ENCODE data around the gene RIPOR2.

DNA sequence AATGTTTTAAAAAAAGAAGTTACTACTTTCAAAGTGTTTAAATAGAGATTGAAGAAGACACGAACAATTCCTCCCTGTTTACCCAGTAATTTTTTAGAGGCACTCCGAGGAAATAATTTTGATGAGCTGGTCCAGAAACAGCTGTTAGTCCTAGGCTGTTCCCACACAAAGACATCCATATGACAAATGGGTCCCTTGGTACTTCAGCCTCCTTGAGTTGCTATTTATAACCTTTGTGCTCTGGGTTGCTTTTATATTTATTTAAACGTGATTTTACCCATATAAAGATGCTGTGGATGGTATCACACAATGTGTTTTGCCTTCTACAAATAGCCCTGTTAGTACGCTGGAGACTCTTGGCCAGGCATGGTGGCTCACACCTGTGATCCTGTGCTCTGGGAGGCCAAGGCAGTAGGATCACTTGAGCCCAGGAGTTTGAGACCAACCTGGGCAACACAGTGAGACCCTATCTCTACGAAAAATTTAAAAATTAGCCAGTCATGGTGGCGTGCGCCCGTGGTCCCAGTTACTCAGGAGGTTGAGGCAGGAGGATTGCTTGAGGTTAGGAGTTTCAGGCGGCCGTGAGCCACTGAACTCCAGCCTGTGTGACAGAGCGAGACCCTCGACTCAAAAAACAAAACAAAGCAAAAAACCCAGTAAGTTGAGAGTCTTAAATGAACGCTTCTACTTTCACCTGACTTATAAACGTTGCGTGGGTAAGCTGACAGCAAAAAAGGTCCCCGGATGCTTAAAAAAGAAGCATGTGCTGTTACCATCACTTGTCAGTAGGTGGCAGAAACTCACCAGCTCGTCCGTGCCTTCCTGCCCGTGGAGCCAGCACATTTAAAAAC, 80.1 kb downstream of the RIPOR2 start:
- no peak for TF ChIP-seq POLR2AphosphoS5 (IDR thresholded peaks at IDR 0.05; ENCODE audit: low read length)
- no peak for TF ChIP-seq NRF1 (conservative IDR thresholded peaks at IDR 0.05; ENCODE audit: low read depth, low read length)
- TF ChIP-seq CTCF (IDR thresholded peaks at IDR 0.05 in 2 of 3, conservative IDR thresholded peaks at IDR 0.05 in 1 of 3; ENCODE audit: control insufficient read depth in 2 of 3, extremely low read depth in 1 of 3, insufficient read depth in 1 of 3, low read depth in 3 of 3, low read length in 3 of 3): peak; percentile 78 to 90 (median 87)
- TF ChIP-seq MAX (IDR thresholded peaks at IDR 0.05; ENCODE audit: low read depth, low read length): peak; percentile 68
- TF ChIP-seq POLR2A (IDR thresholded peaks at IDR 0.05; ENCODE audit: low read depth, low read length): no peak
- no peak for TF ChIP-seq CEBPB (IDR thresholded peaks at IDR 0.05; ENCODE audit: borderline replicate concordance in 1 of 2, low read depth in 2 of 2, low read length in 2 of 2)
